Left kidney (tissue), 2 donors: ENCODE data around the gene KCNMA1. TPM values are rescaled to one million over a fixed set of nuclear protein-coding genes. Genes with fewer than 3 reads are reported as not detected.
A peak's percentile ranks its signal among the peaks of the same experiment; 100 is the strongest.

ENCODE experiments used
- DNase-seq: peaks from one replicate; pipeline ENCODE4 v3.0.0-alpha.2; 2013
- polyA plus RNA-seq: library from polyadenylated mRNA; unstranded; fragments of 120-200 nt; gene quantifications from one replicate; pipeline ENCODE4 v1.2.1, GENCODE V29; 2013; ENCODE audit not compliant: insufficient read length

KCNMA1 gene
- polyA plus RNA-seq, 1 donor: 3.6 TPM

GRCh38 chr10:77328272-77328816, 309.3 kb downstream of the KCNMA1 start:
- peak; percentile 72 for DNase-seq

DNA sequence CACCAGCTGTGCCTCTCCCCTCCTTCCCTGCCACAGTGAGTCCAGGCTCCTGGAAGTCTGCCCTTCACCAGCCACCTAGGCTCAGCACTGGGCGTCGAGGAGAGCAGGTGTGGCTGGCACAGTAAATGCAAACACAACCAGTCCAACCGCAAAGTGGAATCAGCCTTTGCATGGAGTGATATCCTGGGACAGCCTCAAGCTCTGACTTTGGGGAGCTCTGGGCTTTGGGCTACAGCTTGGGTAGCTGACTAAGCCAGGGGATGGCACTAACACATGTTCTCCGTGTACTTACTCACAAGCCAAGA, 312.4 kb downstream of the KCNMA1 start:
- no peak for DNase-seq

DNA sequence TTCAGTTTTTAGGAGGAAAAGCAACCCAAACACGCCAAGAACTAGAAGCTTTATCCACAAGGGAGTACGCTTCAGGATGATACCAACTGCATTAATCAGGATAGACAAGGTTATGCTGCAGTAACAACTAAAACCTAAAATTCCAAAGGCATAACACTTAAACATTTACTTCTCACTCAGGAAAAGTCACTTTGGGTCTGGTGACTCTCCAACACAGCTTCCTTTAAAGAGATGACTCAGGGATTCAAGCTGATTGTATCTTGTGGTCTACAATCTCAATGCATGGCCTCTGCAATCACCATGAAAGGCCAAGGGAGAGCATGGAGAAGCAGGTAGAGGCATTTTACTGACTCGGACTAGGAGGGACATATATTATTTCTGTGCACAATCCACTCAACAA, 315.8 kb downstream of the KCNMA1 start:
- DNase-seq: no peak

- no peak for DNase-seq
Observed at GRCh38 chr10:77320971-77321471, 316.6 kb downstream of the KCNMA1 start.

DNA sequence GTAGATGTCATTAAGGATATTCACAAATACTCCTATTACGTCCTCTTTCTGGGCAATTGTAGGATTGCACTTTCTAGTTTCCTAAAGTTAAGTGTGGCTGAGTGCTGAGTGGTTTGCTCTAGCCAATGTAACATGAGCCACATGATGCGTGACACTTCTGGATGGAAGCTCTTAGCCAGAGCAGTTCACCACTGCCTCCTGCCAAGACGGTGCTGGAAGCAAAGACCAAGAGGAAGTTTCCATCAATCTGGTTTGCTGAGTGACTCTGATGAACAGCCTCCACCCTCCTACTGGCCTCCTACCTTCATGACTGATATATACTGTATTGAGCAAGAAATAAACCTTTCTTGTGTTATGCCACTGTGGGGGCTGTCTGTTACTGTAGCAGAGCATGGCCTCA, 318.1 kb downstream of the KCNMA1 start:
- DNase-seq: no peak

- DNase-seq: no peak
Observed at GRCh38 chr10:77318739-77319138, 318.9 kb downstream of the KCNMA1 start.

DNA sequence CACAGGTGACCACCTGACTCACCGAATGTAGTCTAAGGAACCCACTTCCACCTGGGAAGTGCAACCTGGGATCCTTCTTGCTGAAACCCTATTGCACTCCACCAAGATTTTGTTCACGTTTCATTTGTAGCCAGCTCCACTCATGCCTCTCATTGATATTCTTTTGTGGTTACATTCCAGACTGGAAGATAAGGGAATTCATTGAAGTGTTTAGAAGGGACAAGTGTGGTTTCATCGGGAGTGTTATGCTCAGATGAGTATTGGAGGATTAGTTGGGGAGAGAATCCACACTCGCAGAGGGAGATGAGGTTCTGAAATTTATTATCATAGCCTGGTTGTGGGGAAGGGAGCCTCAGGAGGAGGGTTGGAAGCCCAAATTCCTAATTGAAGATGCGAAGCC, 320.4 kb downstream of the KCNMA1 start:
- no peak for DNase-seq

DNA sequence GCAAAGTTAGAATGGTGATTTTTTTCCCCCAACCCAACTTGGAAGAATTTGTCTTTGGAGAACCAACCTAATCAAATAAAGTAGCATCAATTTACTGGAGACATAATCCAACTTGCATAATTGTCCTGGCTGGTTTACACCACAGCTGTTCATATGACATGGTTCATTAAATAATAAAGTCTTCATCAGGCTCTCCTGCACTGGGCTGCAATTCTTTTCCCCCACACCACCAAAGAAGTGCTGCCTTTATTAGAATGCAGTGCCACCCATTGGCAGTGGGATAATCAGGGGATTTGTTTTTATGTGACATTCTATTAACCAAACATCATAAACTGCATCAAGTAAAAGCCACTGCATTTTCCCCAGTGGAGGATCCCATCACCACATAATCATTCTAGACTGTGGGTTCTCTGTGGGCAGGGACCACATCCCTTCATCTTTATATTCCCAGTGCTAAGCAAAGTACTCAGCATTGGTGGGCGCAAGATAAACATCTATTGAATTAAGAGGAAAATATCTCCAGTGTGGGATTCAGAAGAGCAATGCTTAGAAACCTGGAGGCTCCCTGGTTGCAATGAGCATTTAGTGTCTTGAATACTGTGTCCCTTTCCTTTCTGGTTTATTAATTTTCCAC, 322.0 kb downstream of the KCNMA1 start:
- DNase-seq: no peak

DNA sequence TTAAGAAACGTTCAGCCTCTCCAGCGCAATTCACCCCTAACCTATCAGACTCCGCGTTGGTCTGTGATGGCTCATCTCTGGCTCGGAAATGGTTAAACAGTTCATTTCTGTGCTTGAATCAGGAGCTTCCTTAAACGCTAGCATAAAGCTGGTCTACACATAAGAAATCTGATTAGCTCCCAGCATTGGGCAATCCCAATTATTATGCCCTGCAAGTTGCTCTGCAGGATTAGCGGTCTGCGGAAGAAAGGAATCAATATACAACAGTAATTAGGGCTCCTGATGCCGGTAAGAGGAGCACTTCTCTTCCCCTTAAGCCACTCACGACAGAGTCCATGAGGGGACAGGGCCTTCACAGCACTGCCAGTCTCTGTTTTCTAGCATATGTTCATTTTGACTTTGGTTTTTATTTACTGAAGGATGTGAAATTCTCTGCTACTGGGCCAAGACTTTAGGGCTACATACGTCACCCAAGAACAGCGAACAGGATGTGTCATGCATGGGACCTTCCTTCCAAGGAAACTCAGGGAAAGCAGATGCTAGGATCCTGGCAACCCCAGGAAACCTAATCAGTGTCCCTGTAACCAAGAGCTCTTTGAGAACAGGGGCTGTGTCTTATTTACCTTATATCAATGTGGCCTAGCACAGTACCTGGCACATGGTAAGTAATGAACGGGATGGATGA, 324.4 kb downstream of the KCNMA1 start:
- DNase-seq: no peak

- no peak for DNase-seq
Observed at GRCh38 chr10:77311186-77311585, 326.4 kb downstream of the KCNMA1 start.

- DNase-seq: no peak
Observed at GRCh38 chr10:77310288-77310840, 327.2 kb downstream of the KCNMA1 start.

DNA sequence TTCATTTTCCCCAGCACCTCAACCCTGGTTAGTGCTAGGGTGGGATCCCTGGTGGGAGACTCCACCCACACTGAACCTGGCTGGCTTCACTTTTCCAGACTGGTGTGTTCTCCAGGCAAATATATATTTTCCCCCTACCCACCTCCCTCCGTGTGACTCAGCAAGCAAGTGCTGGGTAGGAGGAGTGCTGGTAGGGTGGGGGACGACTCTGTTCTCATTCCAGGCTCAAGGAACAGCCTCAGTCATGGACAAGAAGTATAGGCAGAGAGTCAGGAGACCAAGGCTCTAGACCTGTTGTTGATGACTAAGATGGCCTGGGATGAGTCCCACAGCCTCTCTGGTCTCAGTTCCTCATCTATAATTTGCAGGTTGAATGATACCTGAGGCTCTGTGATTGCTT, 328.1 kb downstream of the KCNMA1 start:
- DNase-seq: no peak

DNA sequence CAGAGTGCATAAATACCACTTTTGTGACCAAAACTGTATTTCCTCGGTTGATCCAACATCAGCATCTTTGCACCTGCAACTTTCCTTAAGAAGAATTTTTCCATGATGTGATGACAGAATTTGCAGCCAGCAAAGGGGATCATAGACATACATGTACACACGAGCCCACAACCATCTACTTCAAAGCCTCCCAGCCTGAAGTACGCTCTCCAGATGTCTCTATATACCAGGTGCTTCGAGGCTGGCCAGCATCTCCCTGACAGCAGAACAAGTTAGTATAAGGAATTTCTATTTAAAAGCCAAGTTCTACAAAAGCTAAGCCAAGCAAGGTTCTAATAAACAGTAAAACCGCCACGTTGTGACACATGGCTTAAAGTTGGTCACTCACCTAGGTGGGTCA, 328.5 kb downstream of the KCNMA1 start:
- DNase-seq: no peak

- peak; percentile 45 for DNase-seq
Observed at GRCh38 chr10:77308084-77308732, 329.4 kb downstream of the KCNMA1 start.

- DNase-seq: no peak
Observed at GRCh38 chr10:77306666-77307065, 330.9 kb downstream of the KCNMA1 start.

- no peak for DNase-seq
Observed at GRCh38 chr10:77305650-77306632, 331.7 kb downstream of the KCNMA1 start.

DNA sequence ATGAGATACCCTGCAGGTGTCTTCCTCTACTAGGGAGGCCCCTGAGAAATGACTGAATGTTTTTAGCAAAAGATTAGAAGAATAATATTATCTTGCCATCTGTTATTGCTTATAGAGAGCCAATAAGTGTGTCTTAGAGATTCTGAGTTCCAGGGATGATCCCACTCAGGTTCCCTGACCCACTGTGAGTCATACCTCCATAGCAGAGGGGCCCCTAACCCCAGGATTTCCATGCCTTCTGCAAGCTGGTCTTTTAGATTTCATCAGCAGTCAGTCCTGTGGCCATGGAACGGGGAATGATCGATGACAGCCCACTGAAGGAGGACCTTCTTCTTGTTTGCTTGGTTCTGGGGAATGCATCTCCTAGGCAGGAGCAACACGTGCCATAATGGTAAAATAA, 333.4 kb downstream of the KCNMA1 start:
- no peak for DNase-seq

- no peak for DNase-seq
Observed at GRCh38 chr10:77301305-77301730, 336.3 kb downstream of the KCNMA1 start.

- no peak for DNase-seq
Observed at GRCh38 chr10:77300682-77301302, 336.8 kb downstream of the KCNMA1 start.

DNA sequence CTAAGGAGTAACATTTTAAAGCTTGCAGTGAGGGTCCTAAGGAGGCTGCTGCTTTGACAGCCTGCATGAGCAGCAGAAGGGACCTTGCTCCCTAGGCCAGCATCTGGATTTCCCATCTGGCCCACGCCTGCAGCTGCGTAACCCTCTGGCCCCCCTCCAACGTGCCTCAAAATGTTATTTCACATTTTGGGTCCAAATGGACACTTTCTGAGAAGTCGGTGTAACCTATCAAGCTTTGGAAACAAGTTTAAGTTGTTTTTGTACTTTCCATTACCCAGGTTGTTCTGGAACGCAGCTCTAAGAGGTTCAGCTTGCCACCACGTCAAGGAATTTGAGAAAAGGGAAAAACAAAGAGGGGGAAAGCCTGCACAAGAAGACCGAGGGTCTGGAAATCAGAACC, 338.3 kb downstream of the KCNMA1 start:
- DNase-seq: no peak

DNA sequence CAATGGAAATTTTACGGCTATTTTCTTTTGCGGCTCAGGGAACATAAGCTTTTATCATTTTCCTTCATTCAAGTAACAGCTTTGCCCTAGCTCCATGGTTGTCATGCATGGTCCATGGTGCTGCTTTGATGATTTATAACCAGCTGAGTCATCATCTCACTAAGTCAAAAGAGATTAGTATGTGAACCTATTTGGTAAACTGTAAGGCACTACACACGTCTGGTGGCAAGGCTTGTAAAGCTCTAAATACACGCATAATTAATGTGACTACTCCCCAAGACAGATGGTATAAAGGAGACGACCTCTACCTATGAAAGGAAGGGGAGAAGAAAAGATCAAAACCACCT, 340.2 kb downstream of the KCNMA1 start:
- DNase-seq: no peak
